Body of pancreas (tissue), 4 donors: ENCODE results near the gene COL26A1.

Source experiments
- CTCF ChIP-seq, 7 experiments: fragments of 450-650 bp in 4 of 7; fragments of 200-600 bp in 3 of 7; sonication (generic) in 3 of 7; IDR thresholded peaks; one replicate each; pipeline ENCODE4 v1.5.1; 2016 to 2019; ENCODE audit warnings: antibody characterized with exemption in 7 of 7
- POLR2A ChIP-seq, 3 donors: fragments of 450-650 bp; IDR thresholded peaks; one replicate each; pipeline ENCODE4 v1.6.1; 2016; ENCODE audit warnings: antibody characterized with exemption in 3 of 3, mild to moderate bottlenecking in 2 of 3

- TF ChIP-seq CTCF (IDR thresholded peaks at IDR 0.05) (no peak), POLR2A (IDR thresholded peaks at IDR 0.05) (no peak)
These were observed 111.5 kb downstream of the COL26A1 start for GRCh38 chr7:101474178-101474577.
